ENCODE measurements around the gene TRIM16.
"Not testable (repeated sequence)": the region's sequence is repeated elsewhere in the genome, so short reads cannot be mapped to it uniquely, and the experiment has no call there.

DNA sequence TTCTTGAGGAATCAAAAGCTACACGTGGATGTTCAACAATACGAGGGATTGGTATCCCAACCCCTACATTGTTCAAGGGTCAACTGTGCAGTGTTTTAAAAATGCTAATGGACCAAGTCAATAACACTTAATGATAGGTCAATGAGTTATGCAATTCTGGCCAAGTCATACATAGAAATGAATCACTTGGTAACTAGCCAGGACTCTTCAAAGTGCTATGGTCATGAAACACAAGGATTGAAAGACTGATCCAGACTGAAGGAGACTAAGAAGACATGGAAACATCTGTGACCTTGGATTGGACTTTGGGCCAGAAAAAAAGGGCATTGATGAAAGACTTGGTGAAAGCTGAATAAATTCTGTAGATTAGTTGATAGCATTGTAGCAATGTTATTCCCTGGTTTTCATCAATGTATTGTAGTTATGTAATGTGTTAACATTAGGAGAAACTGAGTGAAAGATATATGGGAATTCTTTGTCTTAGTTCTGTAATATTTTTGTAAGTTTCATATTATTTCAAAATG, 53.1 kb downstream of the TRIM16 start:
- TF ChIP-seq, protein P1, sequence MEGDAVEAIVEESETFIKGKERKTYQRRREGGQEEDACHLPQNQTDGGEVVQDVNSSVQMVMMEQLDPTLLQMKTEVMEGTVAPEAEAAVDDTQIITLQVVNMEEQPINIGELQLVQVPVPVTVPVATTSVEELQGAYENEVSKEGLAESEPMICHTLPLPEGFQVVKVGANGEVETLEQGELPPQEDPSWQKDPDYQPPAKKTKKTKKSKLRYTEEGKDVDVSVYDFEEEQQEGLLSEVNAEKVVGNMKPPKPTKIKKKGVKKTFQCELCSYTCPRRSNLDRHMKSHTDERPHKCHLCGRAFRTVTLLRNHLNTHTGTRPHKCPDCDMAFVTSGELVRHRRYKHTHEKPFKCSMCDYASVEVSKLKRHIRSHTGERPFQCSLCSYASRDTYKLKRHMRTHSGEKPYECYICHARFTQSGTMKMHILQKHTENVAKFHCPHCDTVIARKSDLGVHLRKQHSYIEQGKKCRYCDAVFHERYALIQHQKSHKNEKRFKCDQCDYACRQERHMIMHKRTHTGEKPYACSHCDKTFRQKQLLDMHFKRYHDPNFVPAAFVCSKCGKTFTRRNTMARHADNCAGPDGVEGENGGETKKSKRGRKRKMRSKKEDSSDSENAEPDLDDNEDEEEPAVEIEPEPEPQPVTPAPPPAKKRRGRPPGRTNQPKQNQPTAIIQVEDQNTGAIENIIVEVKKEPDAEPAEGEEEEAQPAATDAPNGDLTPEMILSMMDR (IDR thresholded peaks at IDR 0.05), result not testable (repeated sequence)
- not testable (repeated sequence) for TF ChIP-seq ZFX (IDR thresholded peaks at IDR 0.05; ENCODE audit: borderline replicate concordance)
